Upper lobe of left lung (tissue), 6 donors: Measurements from ENCODE around the gene ARHGAP26. TPM values are rescaled to one million over a fixed set of nuclear protein-coding genes. Genes with fewer than 3 reads are reported as not detected.

Experiments used
- ATAC-seq, 2 donors: fragments of 200-7000 bp; cut with Tn5 transposase; one replicate each; pipeline ENCODE4 v1.9.1; 2022; ENCODE audit warnings: mild to moderate bottlenecking in 2 of 2, moderate library complexity in 2 of 2; ENCODE audit not compliant: low FRiP score in 2 of 2
- DNase-seq, 2 donors: peaks; one replicate each; pipeline ENCODE4 v3.0.0-alpha.2; 2019 to 2020
- H3K27ac ChIP-seq, 4 donors: fragments of 200-600 bp; sonication (generic); one replicate each; pipeline ENCODE4 v1.5.1; 2016 to 2019
- H3K27me3 ChIP-seq, 4 donors: fragments of 200-600 bp; sonication (generic); one replicate each; pipeline ENCODE4 v1.5.1; 2017 to 2019
- H3K36me3 ChIP-seq, 4 donors: fragments of 200-600 bp; sonication (generic); one replicate each; pipeline ENCODE4 v1.5.1; 2016 to 2019
- H3K4me1 ChIP-seq, 4 donors: fragments of 200-600 bp; sonication (generic); one replicate each; pipeline ENCODE4 v1.5.1; 2018 to 2019
- H3K4me3 ChIP-seq, 4 donors: fragments of 200-600 bp; sonication (generic); one replicate each; pipeline ENCODE4 v1.5.1; 2017 to 2019; ENCODE audit warnings: mild to moderate bottlenecking in 2 of 4, moderate library complexity in 1 of 4
- H3K9me3 ChIP-seq, 4 donors: fragments of 200-600 bp; sonication (generic); one replicate each; pipeline ENCODE4 v1.5.1; 2018 to 2019
- EP300 ChIP-seq, 4 donors: sonication (generic); formaldehyde crosslinking; IDR thresholded peaks; one replicate each; pipeline ENCODE4 v1.5.1; 2017; ENCODE audit warnings: antibody characterized with exemption in 4 of 4, control low read depth in 2 of 4
- POLR2A ChIP-seq, 4 donors: fragments of 450-650 bp; IDR thresholded peaks; one replicate each; pipeline ENCODE4 v1.5.1; 2016 to 2017; ENCODE audit warnings: antibody characterized with exemption in 4 of 4, mild to moderate bottlenecking in 2 of 4
- POLR2AphosphoS5 ChIP-seq, 2 donors: sonication (generic); formaldehyde crosslinking; IDR thresholded peaks; one replicate each; pipeline ENCODE4 v1.5.1; 2017; ENCODE audit warnings: antibody characterized with exemption in 2 of 2
- WGBS, 2 donors: methylation state at CpG; one replicate each; pipeline ENCODE4 v1.1.5; 2017 to 2018; 5-methylcytosine and 5-hydroxymethylcytosine counted together
- total RNA-seq, 6 donors: library from RNA; depleted of rRNA in 4 of 6; stranded (reverse); fragments of >200 nt in 4 of 6; gene quantifications; one replicate each; pipeline versions ENCODE4 v1.1.0 to v1.2.1, GENCODE V29; 2016 to 2021
- TF ChIP-seq, protein P1 (sequence below), 6 experiments: fragments of 450-650 bp in 4 of 6; fragments of 200-600 bp in 2 of 6; sonication (generic) in 2 of 6; IDR thresholded peaks; one replicate each; pipeline ENCODE4 v1.5.1; 2016 to 2019; ENCODE audit warnings: antibody characterized with exemption in 6 of 6
- donor health status: DM: no; HTN: no; CAD: no; lungs with moderate emphysema.
- donor health status: DM: no; HTN: yes; CAD: no; lungs with severe emphysema.

The ARHGAP26 gene
- total RNA-seq, 6 donors from 2014 or later: 34.9 to 90.1 (median 38.9) TPM

DNA sequence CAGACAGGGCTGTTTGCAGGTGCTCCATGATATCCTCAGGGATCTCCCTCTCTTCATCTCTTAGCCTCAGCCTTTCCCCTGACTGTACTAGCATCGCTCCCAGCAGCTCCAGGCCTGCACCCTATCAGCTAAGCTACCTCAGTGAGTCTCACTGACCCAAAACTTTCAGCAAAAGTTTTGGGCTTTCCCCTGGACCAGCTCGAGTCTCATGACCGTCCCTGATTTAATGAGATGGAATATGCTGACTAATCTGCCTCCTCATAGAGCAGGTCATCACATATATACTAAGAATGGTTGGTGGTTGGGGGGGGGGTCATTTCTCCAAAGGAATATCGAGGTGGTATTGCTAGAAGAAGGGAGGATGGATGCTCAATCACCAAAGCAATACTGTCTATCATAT is 481.8 kb downstream of the ARHGAP26 start:
- peaks cover 0 to 5% (median 0%) of the 10 kb centered on the region in 4 donors for H3K4me1 ChIP-seq
- no peaks in the 10 kb centered on the region for H3K9me3 ChIP-seq
- H3K36me3 ChIP-seq: no peaks in the 10 kb centered on the region
- no peak for TF ChIP-seq POLR2A (IDR thresholded peaks at IDR 0.05)
- TF ChIP-seq POLR2AphosphoS5 (IDR thresholded peaks at IDR 0.05): no peak
- no peak for TF ChIP-seq EP300 (IDR thresholded peaks at IDR 0.05)
- TF ChIP-seq, protein P1, sequence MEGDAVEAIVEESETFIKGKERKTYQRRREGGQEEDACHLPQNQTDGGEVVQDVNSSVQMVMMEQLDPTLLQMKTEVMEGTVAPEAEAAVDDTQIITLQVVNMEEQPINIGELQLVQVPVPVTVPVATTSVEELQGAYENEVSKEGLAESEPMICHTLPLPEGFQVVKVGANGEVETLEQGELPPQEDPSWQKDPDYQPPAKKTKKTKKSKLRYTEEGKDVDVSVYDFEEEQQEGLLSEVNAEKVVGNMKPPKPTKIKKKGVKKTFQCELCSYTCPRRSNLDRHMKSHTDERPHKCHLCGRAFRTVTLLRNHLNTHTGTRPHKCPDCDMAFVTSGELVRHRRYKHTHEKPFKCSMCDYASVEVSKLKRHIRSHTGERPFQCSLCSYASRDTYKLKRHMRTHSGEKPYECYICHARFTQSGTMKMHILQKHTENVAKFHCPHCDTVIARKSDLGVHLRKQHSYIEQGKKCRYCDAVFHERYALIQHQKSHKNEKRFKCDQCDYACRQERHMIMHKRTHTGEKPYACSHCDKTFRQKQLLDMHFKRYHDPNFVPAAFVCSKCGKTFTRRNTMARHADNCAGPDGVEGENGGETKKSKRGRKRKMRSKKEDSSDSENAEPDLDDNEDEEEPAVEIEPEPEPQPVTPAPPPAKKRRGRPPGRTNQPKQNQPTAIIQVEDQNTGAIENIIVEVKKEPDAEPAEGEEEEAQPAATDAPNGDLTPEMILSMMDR (IDR thresholded peaks at IDR 0.05): no peak
- DNase-seq (no peak), ATAC-seq (no peak)
- no peak overlapping the region for H3K4me3 ChIP-seq
- no peak overlapping the region for H3K27ac ChIP-seq
- no peaks in the 10 kb centered on the region for H3K27me3 ChIP-seq
- WGBS, 2 donors: 89 to 96% methylated on average over 4 of the region's 4 CpGs

DNA sequence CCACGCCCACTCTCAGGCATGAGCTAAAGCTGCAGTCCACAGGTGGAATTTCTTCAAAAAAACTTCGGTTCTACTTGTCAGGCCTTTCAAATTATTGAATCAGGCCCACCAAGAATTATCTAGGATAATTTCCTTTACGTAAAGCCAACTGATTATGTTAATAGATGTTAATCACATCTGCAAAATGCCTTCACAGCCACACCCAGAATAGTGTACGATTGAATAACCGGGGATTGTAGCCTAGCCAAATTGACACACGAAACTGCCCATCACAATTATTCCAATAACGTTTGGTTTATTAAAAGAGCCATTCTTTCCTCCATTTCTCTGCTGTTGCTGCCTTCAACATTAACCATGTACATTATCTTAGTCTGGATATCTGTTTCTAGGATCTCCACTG is 484.6 kb downstream of the ARHGAP26 start:
- no peaks in the 10 kb centered on the region for H3K27me3 ChIP-seq
- WGBS, 2 donors: 68 to 69% methylated on average over 7 of the region's 7 CpGs
- no peak for DNase-seq
- H3K27ac ChIP-seq: no peak overlapping the region
- no peaks in the 10 kb centered on the region for H3K36me3 ChIP-seq
- no peaks in the 10 kb centered on the region for H3K4me1 ChIP-seq
- no peak for ATAC-seq
- no peaks in the 10 kb centered on the region for H3K9me3 ChIP-seq
- TF ChIP-seq, protein P1 (IDR thresholded peaks at IDR 0.05): no peak
- no peak for TF ChIP-seq POLR2AphosphoS5 (IDR thresholded peaks at IDR 0.05)
- no peak for TF ChIP-seq POLR2A (IDR thresholded peaks at IDR 0.05)
- no peak for TF ChIP-seq EP300 (IDR thresholded peaks at IDR 0.05)
- H3K4me3 ChIP-seq: no peak overlapping the region

DNA sequence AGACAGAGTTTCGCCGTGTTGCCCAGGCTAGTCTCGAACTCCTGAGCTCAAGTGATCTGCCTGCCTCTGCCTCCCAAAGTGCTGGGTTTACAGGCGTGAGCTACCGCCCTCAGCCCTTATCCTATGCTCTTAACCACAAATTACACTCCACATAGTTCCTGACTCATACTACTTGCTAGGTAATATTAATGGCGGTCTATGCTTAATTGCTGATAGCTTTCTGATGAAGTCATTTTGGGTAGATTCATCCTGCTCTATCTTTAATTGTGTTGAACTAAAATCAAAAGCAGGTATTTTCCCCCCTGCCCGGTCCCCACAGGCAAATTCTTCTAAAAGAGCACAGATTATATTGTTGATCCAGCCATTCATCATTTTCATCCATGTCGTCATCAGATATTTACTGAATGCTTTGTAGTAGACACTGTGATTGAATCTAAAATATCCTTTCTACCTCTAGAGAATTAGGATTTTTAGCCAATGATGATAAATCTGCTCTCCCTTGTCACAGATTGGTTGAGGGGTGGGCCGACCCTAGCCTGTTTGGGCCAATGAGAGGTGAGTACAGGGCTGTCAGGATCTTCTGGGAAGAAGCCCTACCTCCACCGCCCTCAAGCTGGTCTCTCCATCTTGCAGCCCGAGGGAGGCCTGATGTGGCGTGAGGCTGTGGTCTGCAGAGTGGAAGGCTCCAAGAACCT is 488.5 kb downstream of the ARHGAP26 start:
- Histone ChIP-seq H3K36me3 (no peaks in the 10 kb centered on the region), H3K9me3 (no peaks in the 10 kb centered on the region), H3K4me3 (no peak overlapping the region), H3K4me1 (no peaks in the 10 kb centered on the region), H3K27me3 (no peaks in the 10 kb centered on the region), H3K27ac (no peak overlapping the region)
- DNase-seq: no peak
- WGBS, 2 donors: 94 to 99% methylated on average over 12 of the region's 12 CpGs
- ATAC-seq: no peak
- TF ChIP-seq EP300 (IDR thresholded peaks at IDR 0.05) (no peak), POLR2AphosphoS5 (IDR thresholded peaks at IDR 0.05) (no peak), POLR2A (IDR thresholded peaks at IDR 0.05) (no peak)
- TF ChIP-seq, protein P1 (IDR thresholded peaks at IDR 0.05): no peak

DNA sequence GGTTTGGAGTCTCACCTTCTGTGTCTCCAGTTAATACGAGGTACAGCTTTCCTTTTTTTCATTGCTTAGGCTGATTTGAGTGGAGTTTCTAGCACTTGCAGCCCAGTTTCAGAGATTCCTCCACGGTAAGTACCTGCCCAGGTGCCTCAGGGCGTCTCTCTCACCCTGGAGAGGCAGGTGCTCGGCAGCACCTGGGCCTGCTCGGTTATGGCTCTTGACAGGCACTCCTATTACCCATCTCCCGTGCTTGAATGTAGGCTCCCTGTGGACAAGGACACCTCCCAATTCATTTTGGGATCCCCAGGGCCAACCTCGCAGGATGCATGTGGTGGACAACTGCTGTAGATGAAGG is 489.1 kb downstream of the ARHGAP26 start:
- DNase-seq (no peak), ATAC-seq (no peak)
- Histone ChIP-seq H3K4me3 (no peak overlapping the region), H3K27ac (no peak overlapping the region), H3K4me1 (no peaks in the 10 kb centered on the region), H3K9me3 (no peaks in the 10 kb centered on the region), H3K27me3 (no peaks in the 10 kb centered on the region), H3K36me3 (no peaks in the 10 kb centered on the region)
- WGBS, 2 donors: 83 to 91% methylated on average over 7 of the region's 7 CpGs
- TF ChIP-seq POLR2A (IDR thresholded peaks at IDR 0.05): no peak
- no peak for TF ChIP-seq EP300 (IDR thresholded peaks at IDR 0.05)
- TF ChIP-seq, protein P1 (IDR thresholded peaks at IDR 0.05): no peak
- no peak for TF ChIP-seq POLR2AphosphoS5 (IDR thresholded peaks at IDR 0.05)
